NCI-H2227 (cell line): ENCODE measurements around the gene PAX3.

Source experiments
- DNase-seq: peaks from one replicate; lab custom pipeline; 2025; ENCODE audit not compliant: unreplicated experiment; lab: John Stamatoyannopoulos, UW

PAX3 gene

GRCh38 chr2:222272446-222273015 lies 26.3 kb downstream of the PAX3 start:
- DNase-seq: no peak

DNA sequence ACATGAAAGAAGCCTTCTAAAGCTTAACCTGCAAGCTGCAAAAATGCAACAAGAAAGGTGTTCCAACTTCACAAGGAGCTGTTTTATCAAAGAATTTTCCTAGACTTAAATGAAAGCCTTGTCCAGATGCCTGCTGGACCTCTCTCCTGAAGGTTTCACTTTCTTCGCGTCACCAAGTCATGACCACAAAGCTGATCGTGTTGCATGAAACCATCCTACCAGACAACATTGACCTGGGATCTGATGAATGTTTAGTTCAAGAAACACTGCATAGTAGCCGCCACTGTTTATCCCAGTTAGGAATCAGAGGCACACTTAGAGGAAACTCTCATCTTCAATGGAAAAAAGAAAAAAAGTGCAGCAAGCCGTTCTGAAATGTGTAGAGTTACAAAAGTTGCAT lies 26.9 kb downstream of the PAX3 start:
- no peak for DNase-seq

DNA sequence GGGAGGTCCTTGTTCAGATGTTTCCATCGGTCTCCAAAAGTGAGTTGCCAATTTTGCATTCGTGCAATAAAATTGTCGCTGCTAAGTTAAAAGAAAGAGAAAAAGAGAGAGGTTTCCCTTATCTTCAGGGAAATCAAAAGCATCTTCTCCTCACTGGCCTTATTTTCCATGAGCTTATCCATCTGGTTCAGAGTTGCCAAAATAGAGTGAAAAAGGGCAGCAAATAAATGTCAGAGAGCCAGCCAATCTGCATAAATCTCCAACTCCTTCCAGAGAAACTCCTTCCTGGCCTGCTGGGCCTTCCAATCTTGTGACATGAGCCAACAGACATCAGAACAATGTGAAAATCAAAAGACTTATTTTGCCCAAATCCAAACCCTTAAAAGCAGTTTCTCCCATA lies 28.4 kb downstream of the PAX3 start:
- no peak for DNase-seq

DNA sequence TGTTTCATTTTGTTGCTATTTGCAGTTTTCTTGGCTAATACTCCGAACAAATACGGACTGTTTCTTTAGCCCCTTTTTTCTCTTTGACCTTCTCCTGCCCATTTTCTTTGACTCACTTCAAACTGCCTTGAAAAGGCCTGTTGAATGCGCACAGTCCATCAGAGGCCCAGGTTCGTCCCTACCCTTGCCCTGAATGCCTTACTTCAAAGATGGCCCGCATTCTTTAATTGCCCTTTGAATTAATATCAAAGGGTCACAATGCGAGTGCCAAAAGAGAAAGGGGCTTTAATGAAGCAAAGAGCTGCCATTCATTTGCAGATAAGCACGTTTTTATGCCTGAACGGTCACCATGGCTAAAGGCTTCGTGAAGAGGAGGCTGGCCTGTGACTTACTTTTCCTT lies 29.7 kb downstream of the PAX3 start:
- no peak for DNase-seq

GRCh38 chr2:222268311-222268990 lies 30.3 kb downstream of the PAX3 start:
- no peak for DNase-seq

DNA sequence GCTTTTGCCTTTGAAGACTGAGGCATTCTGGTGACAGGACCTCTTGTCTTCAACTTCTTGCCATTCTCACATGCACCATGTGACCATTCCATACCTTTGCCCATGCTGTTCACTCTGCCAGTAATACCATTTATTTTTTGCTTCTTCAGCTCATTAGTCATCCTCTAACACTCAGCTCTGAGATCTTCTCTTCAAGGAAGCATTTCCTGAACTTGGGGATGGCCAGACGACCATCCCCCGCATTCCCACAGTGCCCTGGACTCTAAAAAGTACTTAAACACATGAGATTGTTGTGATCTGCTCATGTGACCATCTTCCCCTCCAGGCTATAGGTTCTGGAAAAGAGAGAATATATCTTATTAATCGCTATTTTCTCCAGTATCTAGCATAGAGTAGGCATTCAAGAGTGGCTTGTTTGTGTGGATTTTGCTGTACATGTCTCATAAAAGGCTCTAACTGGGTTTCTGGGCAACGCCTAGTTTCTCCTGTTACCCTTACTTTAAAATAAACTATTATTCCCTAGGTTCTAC lies 33.9 kb downstream of the PAX3 start:
- no peak for DNase-seq

DNA sequence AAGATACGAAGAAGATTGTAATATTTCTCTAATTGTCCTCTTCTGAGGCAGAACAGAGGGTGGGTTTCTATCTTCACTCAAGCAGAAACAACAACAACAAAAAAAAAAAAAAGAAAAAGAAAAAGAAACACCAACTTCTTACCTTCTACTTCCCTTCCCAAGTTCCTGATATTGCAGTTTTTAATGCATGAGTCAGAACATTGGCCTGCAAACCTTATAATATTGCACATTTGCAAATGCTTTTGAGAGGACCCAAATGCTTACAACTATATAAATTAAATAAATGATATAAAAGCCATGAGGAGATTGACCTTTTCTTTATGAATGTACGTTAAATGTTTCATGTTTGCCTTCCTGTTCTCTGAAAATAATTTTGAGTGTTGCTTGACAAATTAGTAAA lies 37.3 kb downstream of the PAX3 start:
- DNase-seq: no peak

- DNase-seq: no peak
Measured at GRCh38 chr2:222257645-222258044, 41.2 kb downstream of the PAX3 start.

DNA sequence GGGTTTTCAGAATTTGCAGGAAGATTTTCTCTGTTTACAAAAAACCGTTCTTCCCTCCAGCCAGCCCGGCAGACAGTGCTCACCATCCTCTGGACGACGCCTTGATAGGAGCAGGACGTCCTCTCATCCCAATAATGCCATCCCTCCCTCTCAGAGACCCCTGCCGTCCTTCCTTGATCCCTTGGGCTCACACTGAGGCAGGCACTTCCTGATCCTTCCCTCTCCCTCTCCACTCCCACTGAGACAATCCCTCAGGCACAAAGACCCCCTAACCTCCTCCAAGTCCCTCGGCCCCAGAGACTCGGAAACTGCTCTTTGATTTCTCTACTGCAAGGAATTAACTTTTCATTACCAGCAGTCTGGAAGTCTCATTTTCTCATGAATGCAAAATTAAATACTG lies 42.5 kb downstream of the PAX3 start:
- DNase-seq: no peak

- DNase-seq: no peak
Measured at GRCh38 chr2:222255090-222255489, 43.7 kb downstream of the PAX3 start.

DNA sequence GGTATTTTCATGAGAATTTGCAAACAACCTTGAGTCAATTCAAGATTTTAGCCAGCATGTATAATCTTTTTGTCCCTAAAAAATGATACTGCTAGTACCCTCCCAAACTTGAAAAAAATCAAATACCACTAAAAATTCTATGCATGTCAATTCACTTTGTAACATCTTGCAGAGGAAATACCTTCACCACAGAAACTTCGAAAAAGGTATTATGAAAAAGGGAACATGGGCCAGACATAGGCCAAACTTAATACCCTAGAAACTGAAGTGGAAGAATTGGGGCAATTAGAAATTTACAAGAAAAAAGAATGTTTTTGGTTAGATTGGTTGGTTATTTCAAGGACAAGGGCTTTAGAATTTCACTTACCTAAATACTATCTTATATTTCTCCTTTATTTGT lies 48.5 kb downstream of the PAX3 start:
- DNase-seq: no peak

GRCh38 chr2:222249444-222249843 lies 49.4 kb downstream of the PAX3 start:
- no peak for DNase-seq

DNA sequence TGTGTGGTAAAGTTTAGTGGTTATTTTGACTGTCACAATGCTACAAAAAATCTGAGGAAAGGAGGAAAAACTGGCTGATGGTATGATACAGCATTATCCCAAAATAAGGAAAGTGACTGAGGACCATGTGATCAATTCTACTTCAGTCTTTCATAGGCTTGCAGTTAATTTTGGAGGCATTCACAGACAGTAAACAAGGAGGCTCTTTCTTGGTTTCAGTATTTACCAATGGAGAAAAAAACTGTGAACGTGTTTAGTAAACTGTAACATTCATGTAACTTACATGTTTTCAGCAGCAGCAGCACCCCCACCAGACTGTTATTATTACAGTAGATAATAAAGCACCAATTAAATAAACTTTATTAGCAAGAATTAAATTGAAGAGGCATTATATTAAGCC lies 50.0 kb downstream of the PAX3 start:
- no peak for DNase-seq

DNA sequence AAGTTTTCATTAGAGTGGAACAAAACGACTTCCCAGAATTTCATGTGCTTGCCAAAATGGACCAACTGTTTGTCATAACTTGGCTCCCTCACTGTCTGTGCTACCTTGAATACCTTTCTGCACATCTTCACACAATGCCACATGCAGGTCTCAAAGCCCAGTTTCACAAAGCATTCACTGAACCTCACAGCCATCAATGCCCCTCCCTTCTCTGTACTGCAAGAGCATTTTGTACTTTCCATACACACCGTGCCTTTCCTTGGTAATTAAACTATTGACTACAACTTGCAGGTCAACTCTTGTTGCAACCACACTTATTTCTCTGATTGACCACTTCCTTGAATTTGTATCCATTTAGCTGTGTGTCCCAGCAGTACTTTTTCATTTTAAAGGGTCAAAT lies 50.5 kb downstream of the PAX3 start:
- DNase-seq: no peak

GRCh38 chr2:222242532-222242931 lies 56.3 kb downstream of the PAX3 start:
- DNase-seq: no peak

DNA sequence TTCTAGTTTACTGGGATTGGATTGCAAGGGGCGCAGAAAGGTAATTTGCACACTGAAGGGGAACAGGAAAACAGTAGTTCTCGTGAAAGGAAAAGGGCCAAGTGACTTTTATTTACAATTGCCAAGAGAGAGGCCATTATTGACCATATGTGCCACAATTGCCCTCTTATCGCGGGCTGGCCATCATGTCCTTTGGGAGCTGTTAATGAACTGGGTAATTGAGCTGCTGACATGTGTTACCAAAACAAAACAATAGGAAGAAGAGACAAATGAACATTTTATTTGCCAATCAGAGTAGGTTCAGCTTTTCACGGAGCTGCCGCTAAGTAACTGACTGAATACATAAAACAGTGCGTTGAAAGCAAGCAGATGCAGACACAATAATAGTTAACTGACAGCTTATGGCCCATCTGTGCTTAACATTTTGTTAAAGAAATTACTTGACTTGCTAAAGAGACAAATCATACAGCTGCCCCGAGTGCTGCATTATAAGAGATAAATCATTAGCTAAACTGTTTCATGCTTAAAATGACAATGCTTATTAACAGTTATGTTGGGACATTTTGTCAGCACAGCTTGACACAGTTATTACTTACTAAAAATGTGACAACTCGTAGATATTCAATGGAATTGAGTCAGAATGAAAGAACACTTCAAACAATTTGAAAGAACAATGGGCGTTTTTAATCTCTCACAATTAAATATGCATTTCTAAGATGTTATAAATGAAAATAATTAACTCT lies 57.5 kb downstream of the PAX3 start:
- no peak for DNase-seq

DNA sequence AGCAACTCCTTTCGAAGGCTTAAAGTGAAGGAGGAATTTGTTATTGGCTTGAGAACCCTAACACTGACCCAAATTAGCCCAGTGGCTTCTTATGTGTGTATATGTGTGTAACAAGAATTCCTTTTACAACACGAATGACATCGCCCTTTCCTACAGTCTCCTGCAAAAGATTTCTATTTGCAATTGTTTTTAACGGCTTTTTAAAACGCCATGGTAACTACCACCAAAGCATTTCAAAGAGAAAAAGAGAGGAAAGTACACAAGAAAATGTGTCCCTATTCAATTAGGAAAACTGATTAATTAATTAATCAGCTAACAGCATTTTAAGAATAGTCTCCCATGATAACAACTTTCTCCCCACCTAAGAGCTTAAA lies 58.1 kb downstream of the PAX3 start:
- no peak for DNase-seq

DNA sequence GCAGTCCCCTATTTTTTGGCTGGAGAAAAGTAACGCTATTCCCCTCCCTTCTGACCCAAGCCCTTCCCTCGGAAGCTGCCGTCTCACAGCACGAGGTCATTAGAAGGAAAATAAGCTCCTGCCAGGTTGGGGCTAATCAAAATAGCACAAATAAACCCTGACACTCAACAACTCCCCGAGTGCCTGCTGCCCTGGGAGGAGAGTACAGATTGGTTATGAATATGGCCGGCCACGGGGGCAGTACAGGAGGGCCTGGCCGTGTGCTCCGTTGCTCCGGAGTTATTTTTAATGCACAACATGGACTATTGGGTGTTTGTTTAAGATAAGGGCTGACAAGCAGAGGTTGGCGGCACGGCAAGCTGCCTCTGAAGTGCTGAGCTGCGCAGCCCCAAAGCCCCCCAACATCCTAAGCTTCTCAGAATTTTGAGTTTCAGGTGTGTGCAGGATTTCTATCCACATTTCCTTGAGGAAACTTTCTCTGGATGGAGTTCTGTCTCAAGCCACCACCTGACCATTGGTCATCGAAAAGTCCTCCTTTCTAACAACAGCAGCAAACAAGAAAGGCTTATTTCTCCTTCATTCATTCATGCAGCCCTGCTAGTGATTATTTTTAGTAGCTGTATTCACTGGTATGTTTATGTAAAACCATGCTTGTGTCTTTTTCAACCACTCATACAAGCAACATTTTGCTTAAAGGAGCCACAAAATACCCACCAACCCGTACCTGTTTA lies 58.7 kb downstream of the PAX3 start:
- no peak for DNase-seq

- DNase-seq: no peak
Measured at GRCh38 chr2:222239091-222239490, 59.7 kb downstream of the PAX3 start.

- DNase-seq: no peak
Measured at GRCh38 chr2:222238072-222238471, 60.7 kb downstream of the PAX3 start.

GRCh38 chr2:222232839-222233238 lies 66.0 kb downstream of the PAX3 start:
- DNase-seq: no peak

- no peak for DNase-seq
Measured at GRCh38 chr2:222232372-222232771, 66.4 kb downstream of the PAX3 start.
